Peyer's patch (tissue), 4 donors: ENCODE data around the gene HEXA.

ENCODE experiments used
- CTCF ChIP-seq, 6 experiments: fragments of 450-650 bp in 4 of 6; fragments of 200-600 bp in 2 of 6; sonication (generic) in 1 of 6; IDR thresholded peaks; one replicate each; pipeline ENCODE4 v1.5.1; 2017 to 2019; ENCODE audit warnings: antibody characterized with exemption in 6 of 6, mild to moderate bottlenecking in 3 of 6, moderate library complexity in 1 of 6
- POLR2A ChIP-seq, 2 donors: fragments of 450-650 bp; IDR thresholded peaks; one replicate each; pipeline ENCODE4 v1.5.1; 2017; ENCODE audit warnings: antibody characterized with exemption in 2 of 2, mild to moderate bottlenecking in 2 of 2, moderate library complexity in 2 of 2

GRCh38 chr15:72304596-72304995 lies 71.2 kb downstream of the HEXA start:
- no peak for TF ChIP-seq CTCF (IDR thresholded peaks at IDR 0.05)
- TF ChIP-seq POLR2A (IDR thresholded peaks at IDR 0.05): no peak
